ENCODE results near the gene RFESD. TPM values are rescaled to one million over a fixed set of nuclear protein-coding genes. Genes with fewer than 3 reads are reported as not detected.

The RFESD gene
- total RNA-seq, 3 donors from 2014 or later, result 1.6 to 4.3 (median 3.4) TPM

DNA sequence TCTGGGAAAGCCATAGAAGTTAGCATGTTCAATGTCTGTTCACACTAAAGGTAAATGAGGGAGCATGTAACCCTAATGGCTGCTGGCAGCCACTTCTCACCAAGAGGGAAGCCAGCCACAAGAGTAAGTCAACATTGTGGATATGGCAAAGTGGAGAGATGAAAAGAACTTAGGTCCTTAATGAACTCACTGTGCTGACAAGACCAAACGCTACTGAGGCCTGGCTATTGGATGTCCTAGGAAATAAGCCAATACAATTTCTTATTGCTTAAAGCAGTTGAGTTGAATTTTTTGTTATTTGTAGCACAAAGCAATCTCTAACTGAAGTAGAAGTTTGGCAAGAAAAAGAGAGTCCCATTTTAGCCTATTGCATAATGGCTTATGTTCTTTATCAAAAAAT is 19.9 kb upstream of the RFESD start:
- H3K4me1 ChIP-seq, result no peaks in the 10 kb centered on the region
- intact Hi-C loops (cut with DNase I; ENCODE audit: low total_unique reads), result no loop called here
- H3K9me3 ChIP-seq, result no peaks in the 10 kb centered on the region
- no peak overlapping the region for H3K4me3 ChIP-seq
- no peak for DNase-seq (ENCODE audit: low spot score in 2 of 2)
- H3K27ac ChIP-seq, result no peak overlapping the region
- no peaks in the 10 kb centered on the region for H3K27me3 ChIP-seq
- TF ChIP-seq CTCF (IDR thresholded peaks at IDR 0.05), result no peak
- no peak for TF ChIP-seq POLR2AphosphoS5 (IDR thresholded peaks at IDR 0.05)
- TF ChIP-seq POLR2A (IDR thresholded peaks at IDR 0.05), result no peak
- no peaks in the 10 kb centered on the region for H3K36me3 ChIP-seq

GRCh38 chr5:95627971-95628810 is 18.4 kb upstream of the RFESD start:
- DNase-seq (ENCODE audit: low spot score in 2 of 2), result no peak
- Histone ChIP-seq H3K4me3 (no peak overlapping the region), H3K36me3 (no peaks in the 10 kb centered on the region), H3K27ac (no peak overlapping the region), H3K27me3 (no peaks in the 10 kb centered on the region), H3K4me1 (no peaks in the 10 kb centered on the region), H3K9me3 (no peaks in the 10 kb centered on the region)
- no peak for TF ChIP-seq CTCF (IDR thresholded peaks at IDR 0.05)
- no peak for TF ChIP-seq POLR2AphosphoS5 (IDR thresholded peaks at IDR 0.05)
- no peak for TF ChIP-seq POLR2A (IDR thresholded peaks at IDR 0.05)
- intact Hi-C loops (cut with DNase I; ENCODE audit: low total_unique reads), result no loop called here

- Histone ChIP-seq H3K9me3 (no peaks in the 10 kb centered on the region), H3K27ac (no peak overlapping the region), H3K4me1 (no peaks in the 10 kb centered on the region), H3K36me3 (no peaks in the 10 kb centered on the region), H3K27me3 (no peaks in the 10 kb centered on the region), H3K4me3 (no peak overlapping the region)
- intact Hi-C loops (cut with DNase I; ENCODE audit: low total_unique reads), result no loop called here
- no peak for TF ChIP-seq POLR2AphosphoS5 (IDR thresholded peaks at IDR 0.05)
- TF ChIP-seq POLR2A (IDR thresholded peaks at IDR 0.05), result no peak
- TF ChIP-seq CTCF (IDR thresholded peaks at IDR 0.05), result no peak
- no peak for DNase-seq (ENCODE audit: low spot score in 2 of 2)
Observed at GRCh38 chr5:95628933-95629332, 17.6 kb upstream of the RFESD start.

GRCh38 chr5:95630394-95630917 is 16.1 kb upstream of the RFESD start:
- no peak for TF ChIP-seq POLR2A (IDR thresholded peaks at IDR 0.05)
- no peak for TF ChIP-seq POLR2AphosphoS5 (IDR thresholded peaks at IDR 0.05)
- no peak for TF ChIP-seq CTCF (IDR thresholded peaks at IDR 0.05)
- H3K27ac ChIP-seq, result no peak overlapping the region
- DNase-seq (ENCODE audit: low spot score in 2 of 2), result no peak
- H3K4me3 ChIP-seq, result no peak overlapping the region
- H3K4me1 ChIP-seq, result no peaks in the 10 kb centered on the region
- H3K27me3 ChIP-seq, result no peaks in the 10 kb centered on the region
- H3K9me3 ChIP-seq, result no peaks in the 10 kb centered on the region
- intact Hi-C loops (cut with DNase I; ENCODE audit: low total_unique reads), result no loop called here
- H3K36me3 ChIP-seq, result no peaks in the 10 kb centered on the region

DNA sequence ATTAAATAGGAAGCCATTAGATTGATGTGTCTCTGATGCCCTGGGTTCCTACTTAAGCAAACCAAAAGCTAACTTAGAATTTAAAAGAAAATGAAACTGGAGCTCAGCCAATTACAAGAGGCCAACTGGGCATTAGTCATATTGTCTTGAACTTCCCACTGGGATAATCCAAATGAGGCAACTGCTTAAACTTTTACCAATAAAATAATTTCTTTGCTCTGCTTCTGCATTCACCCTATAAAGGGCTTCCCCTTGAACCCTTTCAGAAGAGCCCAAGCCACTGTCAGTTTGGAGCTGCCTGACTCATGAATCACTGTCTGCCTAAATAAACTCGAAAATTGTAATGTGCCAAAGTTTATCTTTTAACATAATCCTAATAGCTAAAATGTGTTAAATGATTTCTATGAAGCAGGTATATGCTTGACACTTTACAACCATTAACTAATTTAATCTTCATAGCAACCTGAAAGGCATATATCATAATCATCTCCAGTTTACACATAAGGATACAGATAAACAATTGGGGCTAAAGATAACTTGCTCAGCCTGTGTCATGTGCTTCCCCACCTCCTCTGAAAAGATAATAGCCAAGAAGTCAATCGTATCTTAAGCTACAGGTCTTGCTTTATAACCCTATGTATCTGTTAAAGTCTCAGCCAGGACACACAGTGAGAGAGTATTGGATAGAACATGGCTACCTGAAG is 15.2 kb upstream of the RFESD start:
- no peak for DNase-seq (ENCODE audit: low spot score in 2 of 2)
- TF ChIP-seq CTCF (IDR thresholded peaks at IDR 0.05) (no peak), POLR2AphosphoS5 (IDR thresholded peaks at IDR 0.05) (no peak), POLR2A (IDR thresholded peaks at IDR 0.05) (no peak)
- H3K4me1 ChIP-seq, result no peaks in the 10 kb centered on the region
- no peaks in the 10 kb centered on the region for H3K27me3 ChIP-seq
- intact Hi-C loops (cut with DNase I; ENCODE audit: low total_unique reads), result no loop called here
- no peak overlapping the region for H3K27ac ChIP-seq
- H3K9me3 ChIP-seq, result no peaks in the 10 kb centered on the region
- H3K4me3 ChIP-seq, result no peak overlapping the region
- no peaks in the 10 kb centered on the region for H3K36me3 ChIP-seq

All from breast epithelium (tissue), 4 donors.